K562 (cell line): Measurements from ENCODE around the gene NIPBL. TPM values are rescaled to one million over a fixed set of nuclear protein-coding genes. Genes with fewer than 3 reads are reported as not detected.

Source experiments
- ATAC-seq: fragments of 200-7000 bp; cut with Tn5 transposase; 3 replicates; pipeline ENCODE4 v1.9.1; 2020; ENCODE audit warnings: moderate library complexity
- BruUV-seq: library from RNA; stranded (reverse); fragments of 400-500 nt; replicated peaks from 2 replicates; lab custom pipeline; 2021; lab: Mats Ljungman, UMichigan
- CTCF ChIA-PET: fragments of 300-600 bp; formaldehyde crosslinking; extraction: SDS; loops from one replicate; lab custom pipeline; 2021; ENCODE audit warnings: low intra/inter-chr PET ratio; lab: Yijun Ruan, JAX
- POLR2A ChIA-PET: fragments of 300-600, 350-650 bp; sonication (Branson Sonifier 250); formaldehyde crosslinking; extraction: SDS; loops from one replicate; lab custom pipeline; 2021; ENCODE audit warnings: antibody characterized with exemption, inconsistent platforms; lab: Yijun Ruan, JAX
- DNase-seq, 4 experiments: peaks; one replicate each; pipeline versions ENCODE4 v3.0.0 to v3.0.0-alpha.2; 2011 to 2018; ENCODE audit warnings: low spot score in 3 of 4, mixed read lengths in 3 of 4; ENCODE audit errors: extremely low read depth in 1 of 4
- FAIRE-seq: peaks from 2 replicates; lab custom pipeline; 2011; peaks lifted over from hg19 to GRCh38; lab: Jason Lieb, UNC
- H2AFZ ChIP-seq: 2 replicates; pipeline ENCODE4 v1.6.0; 2011; ENCODE audit warnings: low read depth, low read length, control low read depth, inconsistent platforms
- H3K27ac ChIP-seq: fragments of 200-600 bp; 3 replicates; pipeline ENCODE4 v1.8.0; 2011; ENCODE audit warnings: low read depth, mild to moderate bottlenecking, control low read depth, inconsistent platforms, low read length, moderate library complexity, mixed read lengths; ENCODE audit errors: extremely low read depth
- H3K27me3 ChIP-seq, 2 experiments: fragments of 300-600 bp in 1 of 2; 2 replicates in 1 of 2; 3 replicates in 1 of 2; pipeline versions ENCODE4 v1.6.0 to v1.8.0; 2011; ENCODE audit warnings: inconsistent platforms in 2 of 2, low read length in 2 of 2, mild to moderate bottlenecking in 1 of 2, mixed read lengths in 1 of 2, moderate library complexity in 1 of 2; ENCODE audit not compliant: control insufficient read depth in 2 of 2, insufficient read depth in 2 of 2
- H3K36me3 ChIP-seq: fragments of 300-600 bp; 3 replicates; pipeline ENCODE4 v1.8.0; 2011; ENCODE audit warnings: mild to moderate bottlenecking, low read length, inconsistent platforms; ENCODE audit not compliant: control insufficient read depth, insufficient read depth
- H3K4me1 ChIP-seq, 2 experiments: fragments of 200-600 bp in 1 of 2; replicated peaks in 1 of 2; 2 replicates in 1 of 2; 3 replicates in 1 of 2; pipeline versions ENCODE4 v1.5.1 to v1.8.0; 2011; ENCODE audit warnings: inconsistent platforms in 2 of 2, low read length in 2 of 2, mild to moderate bottlenecking in 1 of 2, mixed read lengths in 1 of 2, moderate library complexity in 1 of 2; ENCODE audit not compliant: control insufficient read depth in 2 of 2, insufficient read depth in 2 of 2
- H3K4me2 ChIP-seq: 2 replicates; pipeline ENCODE4 v1.6.1; 2011; ENCODE audit warnings: low read length, control low read depth, inconsistent platforms, mixed read lengths; ENCODE audit not compliant: insufficient read depth
- H3K4me3 ChIP-seq: fragments of 200-600 bp; sonication (generic), shearing (Covaris generic); 2 replicates; pipeline ENCODE4 v1.5.1; 2016; ENCODE audit warnings: control low read depth, inconsistent platforms
- H3K79me2 ChIP-seq: fragments of 200-600 bp; 3 replicates; pipeline ENCODE4 v1.8.0; 2011; ENCODE audit warnings: low read length, inconsistent platforms; ENCODE audit not compliant: control insufficient read depth, insufficient read depth
- H3K9ac ChIP-seq, 2 experiments: 2 replicates each; pipeline versions ENCODE4 v1.6.0 to v1.6.1; 2011; ENCODE audit warnings: low read depth in 2 of 2, low read length in 2 of 2, control low read depth in 1 of 2, inconsistent platforms in 1 of 2, mild to moderate bottlenecking in 1 of 2, mixed read lengths in 1 of 2; ENCODE audit not compliant: insufficient read depth in 1 of 2
- H3K9me1 ChIP-seq: one replicate; pipeline ENCODE4 v1.6.0; 2011; ENCODE audit warnings: inconsistent platforms, mild to moderate bottlenecking, low read length, moderate library complexity; ENCODE audit not compliant: control insufficient read depth, insufficient read depth
- H3K9me3 ChIP-seq: replicated peaks from 2 replicates; pipeline ENCODE4 v1.5.1; 2011; ENCODE audit warnings: low read depth, low read length, inconsistent platforms; ENCODE audit not compliant: control insufficient read depth, insufficient read depth
- H4K20me1 ChIP-seq: replicated peaks from 2 replicates; pipeline ENCODE4 v1.6.1; 2011; ENCODE audit warnings: low read length, inconsistent platforms, mixed read lengths; ENCODE audit not compliant: control insufficient read depth, insufficient read depth
- ATF7 ChIP-seq: fragments of 450-650 bp; IDR thresholded peaks from 2 replicates; pipeline ENCODE4 v1.7.1; 2014; ENCODE audit warnings: mild to moderate bottlenecking, moderate library complexity
- CHD1 ChIP-seq: fragments of 200-600 bp; sonication (generic); IDR thresholded peaks from one replicate; pipeline ENCODE4 v1.6.1; 2012; ENCODE audit warnings: mild to moderate bottlenecking, moderate library complexity, low read length, inconsistent platforms
- E2F6 ChIP-seq, 2 experiments: IDR thresholded peaks; 2 replicates each; pipeline ENCODE4 v1.6.1; 2011; ENCODE audit warnings: borderline replicate concordance in 1 of 2, control low read depth in 1 of 2, low read depth in 1 of 2, low read length in 1 of 2, mild to moderate bottlenecking in 1 of 2, mixed read lengths in 1 of 2, moderate library complexity in 1 of 2; ENCODE audit not compliant: insufficient read depth in 1 of 2, insufficient read length in 1 of 2, poor library complexity in 1 of 2, severe bottlenecking in 1 of 2; ENCODE audit errors: extremely low read depth in 1 of 2
- NFXL1 ChIP-seq: fragments of 450-650 bp; formaldehyde crosslinking; IDR thresholded peaks from 2 replicates; pipeline ENCODE4 v1.4.0; 2021; ENCODE audit warnings: mild to moderate bottlenecking
- PHF21A ChIP-seq: fragments of 450-650 bp; IDR thresholded peaks from 2 replicates; pipeline ENCODE4 v1.6.1; 2017; ENCODE audit warnings: low read depth, borderline replicate concordance
- PRMT5 ChIP-seq: sonication (generic); formaldehyde crosslinking; IDR thresholded peaks from 2 replicates; pipeline ENCODE4 v1.5.0; 2020; ENCODE audit warnings: missing genetic modification reagents
- SOX6 ChIP-seq: fragments of 450-650 bp; IDR thresholded peaks from 2 replicates; pipeline ENCODE4 v1.6.1; 2014; ENCODE audit warnings: mild to moderate bottlenecking
- ZBTB11 ChIP-seq, 3 experiments: fragments of 200-800 bp in 1 of 3; fragments of 250-450 bp in 1 of 3; fragments of 450-650 bp in 1 of 3; sonication (Bioruptor Pico) in 1 of 3; sonication (Bioruptor generic) in 1 of 3; formaldehyde crosslinking in 1 of 3; IDR thresholded peaks; 2 replicates each; pipeline versions ENCODE4 v1.6.1 to v1.8.0; 2016 to 2022; ENCODE audit warnings: mild to moderate bottlenecking in 2 of 3, missing genetic modification characterization in 2 of 3, missing compliant biosample characterization in 1 of 3, moderate library complexity in 1 of 3
- ZBTB12 ChIP-seq: fragments of 250-450 bp; sonication (Bioruptor Pico); IDR thresholded peaks from 2 replicates; pipeline ENCODE4 v1.4.0; 2020
- ZNF589 ChIP-seq: fragments of 200-800 bp; sonication (Bioruptor generic); IDR thresholded peaks from 2 replicates; pipeline ENCODE4 v1.6.1; 2016; ENCODE audit warnings: low read depth, missing genetic modification characterization, missing compliant biosample characterization
- ZNF609 ChIP-seq: sonication (generic); formaldehyde crosslinking; IDR thresholded peaks from 2 replicates; pipeline ENCODE4 v1.8.1; 2023; ENCODE audit warnings: missing genetic modification reagents, mild to moderate bottlenecking, borderline replicate concordance
- WGBS: fragments of 100-300 bp; shearing (Covaris generic); methylation state at CpG from one replicate; pipeline ENCODE4 v1.1.6; 2016; ENCODE audit warnings: low coverage, mixed read lengths; ENCODE audit not compliant: insufficient coverage; ENCODE audit errors: missing lambda C conversion rate; 5-methylcytosine and 5-hydroxymethylcytosine counted together
- in situ Hi-C: fragments of 300-500 bp; cut with MboI; formaldehyde crosslinking; loops from 4 replicates; pipeline ENCODE4 v1.15.0; 2018; ENCODE audit warnings: inconsistent platforms, mixed read lengths
- intact Hi-C: fragments of 100-400 bp; cut with micrococcal nuclease; formaldehyde crosslinking; loops from 2 replicates; pipeline ENCODE4 v1.14.2; 2022
- polyA plus RNA-seq, 8 experiments: library from polyadenylated mRNA; depleted of rRNA in 4 of 8; stranded (reverse) in 5 of 8; unstranded in 3 of 8; fragments of >200 nt; fragmentation: Nextera tagmentation in 2 of 8; fragmentation: Illumina TruSeq in 1 of 8; extraction: Ambion mirVana in 2 of 8; extraction: Trizol in 1 of 8; gene quantifications; 2 replicates each; pipeline versions ENCODE4 v1.2.1 to v1.2.3, GENCODE V29; 2011 to 2014; ENCODE audit warnings: inconsistent platforms in 1 of 8, missing spikeins in 1 of 8
- total RNA-seq, 7 experiments: library from RNA; depleted of rRNA in 6 of 7; stranded (reverse); fragments of >200 nt in 6 of 7; fragmentation: Illumina TruSeq in 2 of 7; extraction: Trizol in 2 of 7; gene quantifications; 2 replicates each; pipeline versions ENCODE4 v1.2.1 to v1.2.3, GENCODE V29; 2011 to 2021; ENCODE audit warnings: low replicate concordance in 1 of 7

NIPBL gene
- total and polyA plus RNA-seq, 9 of the 15 experiments (the other 6 are each of a cell fraction or from before 2014, with no cell fraction given) = 12.9 to 56.7 (median 38.9) TPM

- Histone ChIP-seq H3K9ac (no peak overlapping the region), H3K27me3 (no peaks in the 10 kb centered on the region), H3K4me3 (no peak overlapping the region), H3K9me1 (no peaks in the 10 kb centered on the region), H3K4me2 (no peak overlapping the region), H3K79me2 (peaks cover 98% of the 10 kb centered on the region), H3K36me3 (peaks cover 10% of the 10 kb centered on the region; the same call in 2 of the 3 replicates), H3K9me3 (no peaks in the 10 kb centered on the region), H2AFZ (no peak overlapping the region), H3K4me1 (peaks cover 5 to 13% of the 10 kb centered on the region in 2 experiments; a peak in 4 of 5 replicates), H4K20me1 (peaks cover 6% of the 10 kb centered on the region; the same call in 1 of the 2 replicates), H3K27ac (no peak overlapping the region)
- 75% methylated on average over 3 of the region's 3 CpGs for WGBS
- ChIA-PET CTCF (no interaction called here), POLR2A (interaction anchor here (0.7 to 4.3 kb wide), 3 partner anchors 10 to 60 kb away, joined by 3 to 31 read pairs (median 3); partner anchors contain the start of gene NIPBL)
- no TSS peak for BruUV-seq
- no peak for ATAC-seq
- intact Hi-C loops = no loop called here
- in situ Hi-C loops = no loop called here
- DNase-seq = no peak
- no peak for FAIRE-seq
- TF ChIP-seq ZNF589 (CRISPR knock-in tag) (no peak), SOX6 (no peak), NFXL1 (CRISPR knock-in tag) (no peak), PRMT5 (CRISPR knock-in tag) (no peak), PHF21A (no peak), CHD1 (no peak), ATF7 (no peak), ZBTB11 (CRISPR knock-in tag; IDR thresholded peaks at IDR 0.05) (no peak), ZNF609 (CRISPR knock-in tag) (no peak), ZBTB12 (CRISPR knock-in tag) (no peak), E2F6 (IDR thresholded peaks at IDR 0.05; ENCODE audit: borderline replicate concordance in 1 of 2, extremely low read depth in 1 of 2, insufficient read depth in 1 of 2, insufficient read length in 1 of 2, low read depth in 1 of 2, low read length in 1 of 2, poor library complexity in 1 of 2, severe bottlenecking in 1 of 2) (no peak)
Measured at GRCh38 chr5:36886791-36887190, 10.2 kb downstream of the NIPBL start.
